GM18907 (cell line): ENCODE results near the gene ANKRD24.
"Not testable (repeated sequence)": the region's sequence is repeated elsewhere in the genome, so short reads cannot be mapped to it uniquely, and the experiment has no call there.

Source experiments
- ATAC-seq: cut with Tn5 transposase; IDR thresholded peaks from one replicate; pipeline ENCODE4 v1.9.1; 2021; ENCODE audit warnings: mild to moderate bottlenecking, moderate library complexity; ENCODE audit not compliant: unreplicated experiment

ANKRD24 gene

DNA sequence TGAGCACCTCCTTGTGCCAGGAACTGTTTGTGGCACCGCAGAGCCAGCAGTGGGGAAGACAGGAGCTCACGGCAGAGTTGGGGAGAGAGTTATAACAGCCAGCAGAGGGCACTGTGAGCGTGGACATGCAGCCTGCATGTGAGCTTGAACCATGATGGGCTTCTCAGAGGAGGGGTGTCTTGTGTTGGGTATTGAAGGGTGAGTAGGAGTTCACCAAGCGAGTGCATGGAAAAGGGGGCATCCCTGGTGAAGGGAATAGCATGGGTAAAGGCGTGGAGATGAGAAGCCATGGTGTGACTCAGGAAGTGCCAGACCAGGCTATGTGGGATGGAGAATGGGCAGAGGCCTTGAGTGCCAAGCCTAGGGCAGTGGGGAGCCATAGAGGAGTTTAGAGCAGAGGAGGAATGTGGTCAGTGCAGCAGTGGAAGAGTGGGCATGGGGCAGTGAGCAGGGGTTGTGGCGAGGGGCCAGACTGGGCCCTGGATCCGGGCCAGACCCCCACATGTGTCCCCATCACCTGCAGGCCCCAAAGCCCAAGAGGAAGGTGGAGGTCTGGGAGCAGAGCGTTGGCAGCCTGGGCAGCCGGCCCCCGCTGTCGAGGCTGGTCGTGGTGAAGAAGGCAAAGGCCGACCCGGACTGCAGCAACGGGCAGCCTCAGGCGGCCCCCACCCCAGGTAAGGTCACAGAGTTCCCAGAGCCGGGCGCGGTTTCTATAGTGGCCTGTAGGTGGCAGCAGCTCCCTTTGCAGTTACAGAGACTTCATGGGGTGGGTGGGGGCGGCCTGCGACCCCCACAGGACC is 84.8 kb downstream of the ANKRD24 start:
- no peak for ATAC-seq

DNA sequence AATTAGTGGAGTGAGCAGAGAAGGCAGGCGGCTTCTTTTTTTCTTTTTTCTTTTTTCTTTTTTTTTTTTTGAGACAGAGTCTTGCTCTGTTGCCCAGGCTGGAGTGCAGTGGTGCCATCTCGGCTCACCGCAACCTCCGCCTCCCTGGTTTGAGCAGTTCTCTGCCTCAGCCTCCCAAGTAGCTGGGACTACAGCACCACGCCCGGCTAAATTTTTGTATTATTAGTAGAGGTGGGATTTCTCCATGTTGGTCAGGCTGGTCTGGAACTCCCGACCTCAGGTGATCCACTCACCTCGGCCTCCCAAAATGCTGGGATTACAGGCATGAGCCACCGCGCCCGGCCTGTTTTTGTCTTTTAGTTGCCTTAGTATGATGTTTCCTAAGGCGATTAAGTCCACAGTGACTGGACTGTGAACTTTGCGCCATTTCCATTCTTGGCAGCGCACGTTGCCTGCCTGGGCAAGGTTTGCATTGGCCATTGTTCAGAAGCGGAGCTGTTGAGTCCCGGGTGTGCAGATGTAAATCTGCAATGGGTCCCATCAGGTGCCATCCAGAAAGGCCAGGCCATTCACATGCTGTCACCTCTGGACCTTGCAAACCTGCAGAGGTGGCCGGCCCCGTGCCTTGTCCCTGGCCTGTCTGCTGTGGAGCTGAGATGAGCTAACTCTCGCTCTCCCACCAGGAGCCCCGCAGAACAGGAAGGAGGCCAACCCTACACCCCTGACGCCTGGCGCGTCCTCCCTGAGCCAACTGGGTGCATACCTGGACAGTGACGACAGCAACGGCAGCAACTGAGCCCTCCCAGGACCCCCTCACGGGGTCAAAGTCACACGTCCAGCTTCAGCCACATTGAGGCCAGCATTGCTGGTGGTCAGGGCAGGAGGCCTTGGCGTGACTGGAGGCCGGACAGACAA is 85.7 kb downstream of the ANKRD24 start:
- ATAC-seq: no peak

DNA sequence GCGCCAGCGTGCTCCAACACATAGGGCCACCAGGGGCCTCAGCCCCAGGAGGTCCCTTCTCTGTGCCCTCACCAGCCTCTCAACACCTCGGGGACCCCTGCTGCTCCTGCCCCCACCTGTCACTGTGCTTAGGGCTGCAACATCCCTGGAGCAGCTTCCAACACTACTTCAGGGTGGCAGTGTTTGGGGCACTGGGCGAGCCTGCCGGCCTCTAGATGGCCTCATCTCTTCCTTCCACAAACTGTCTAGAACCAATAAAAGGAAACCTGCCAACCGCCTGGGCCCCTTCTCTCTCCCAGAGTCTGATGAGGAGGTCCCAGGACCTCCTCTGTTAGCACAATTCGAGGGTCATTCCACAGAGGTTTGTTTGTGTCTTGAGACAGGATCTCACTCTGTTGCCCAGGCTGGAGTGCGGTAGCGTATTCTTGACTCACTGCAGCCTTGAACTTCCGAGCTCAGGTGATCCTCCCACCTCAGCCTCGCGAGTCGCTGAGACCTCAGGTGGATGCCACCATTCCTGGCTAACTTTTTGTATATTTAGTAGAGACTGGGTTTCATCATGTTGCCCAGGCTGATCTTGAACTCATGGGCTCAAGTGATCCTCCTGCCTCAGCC is 86.4 kb downstream of the ANKRD24 start:
- no peak for ATAC-seq

DNA sequence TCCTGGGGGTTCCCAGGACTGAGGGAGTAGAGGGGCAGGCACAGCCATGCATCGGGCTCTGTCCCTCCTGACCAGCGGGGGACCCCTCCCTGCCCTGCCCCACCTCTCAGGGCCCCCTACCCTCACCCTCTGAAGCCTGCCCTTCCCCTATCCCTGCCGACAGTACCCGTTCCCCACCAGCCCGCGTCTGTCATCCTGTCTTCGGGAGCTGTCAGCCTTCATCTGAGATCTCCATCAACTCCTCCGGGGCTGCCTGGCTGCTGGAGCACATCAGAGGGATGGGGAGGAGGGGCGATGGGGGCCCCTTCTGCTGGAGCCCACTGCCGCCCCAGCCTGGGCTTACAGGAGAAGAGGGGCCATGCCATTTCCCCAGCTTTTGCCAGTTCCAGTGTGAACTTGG is 90.4 kb downstream of the ANKRD24 start:
- no peak for ATAC-seq

DNA sequence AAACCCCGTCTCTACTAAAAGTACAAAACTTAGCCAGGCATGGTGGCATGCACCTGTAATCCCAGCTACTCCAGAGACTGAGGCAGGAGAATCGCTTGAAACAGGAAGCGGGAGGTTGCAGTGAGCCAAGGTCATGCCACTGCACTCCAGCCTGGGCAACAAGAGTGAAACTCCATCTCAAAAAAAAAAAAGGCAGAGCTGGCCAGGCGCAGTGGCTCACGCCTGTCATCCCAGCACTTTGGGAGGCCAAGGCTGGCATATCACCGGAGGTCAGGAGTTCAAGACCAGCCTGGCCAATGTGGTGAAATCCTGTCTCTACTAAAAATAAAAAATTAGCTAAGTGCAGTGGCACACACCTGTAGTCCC is 91.8 kb downstream of the ANKRD24 start:
- ATAC-seq: not testable (repeated sequence)
